NCI-H2227 (cell line): ENCODE data around the gene CA6.
"Not testable (repeated sequence)": the region's sequence is repeated elsewhere in the genome, so short reads cannot be mapped to it uniquely, and the experiment has no call there.

Experiments used
- DNase-seq: peaks from one replicate; lab custom pipeline; 2025; ENCODE audit not compliant: unreplicated experiment; lab: John Stamatoyannopoulos, UW

CA6 gene

DNA sequence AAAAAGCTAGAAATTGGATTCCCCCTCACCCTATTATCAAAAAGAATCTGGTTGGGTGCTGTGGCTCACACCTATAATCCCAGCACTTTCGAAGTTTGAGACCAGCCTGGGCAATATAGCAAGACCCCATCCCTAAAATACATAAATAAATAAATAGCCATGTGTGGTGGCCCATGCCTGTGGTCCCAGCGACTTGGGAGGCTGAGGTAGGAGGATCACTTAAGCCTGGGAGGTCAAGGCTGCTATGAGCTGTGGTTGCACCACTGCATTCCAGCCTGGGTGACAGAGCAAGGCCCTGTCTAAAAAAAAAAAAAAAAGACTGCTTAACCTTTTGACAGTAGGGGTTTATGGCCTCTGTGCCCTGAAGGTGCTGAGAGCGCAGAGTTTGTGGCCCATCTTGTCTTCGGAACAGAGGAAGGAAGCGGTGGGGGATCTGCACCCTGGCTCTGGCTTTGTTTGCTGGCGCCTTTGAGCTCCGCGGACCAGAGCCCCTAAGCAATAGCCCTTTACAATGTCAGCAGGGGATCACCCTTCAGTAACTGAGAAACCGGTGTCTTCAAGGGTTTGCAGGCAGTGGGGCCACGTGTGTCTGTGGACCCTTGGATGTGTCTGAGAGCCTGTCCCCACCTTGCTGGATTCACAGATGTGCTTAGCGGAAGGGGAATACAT, 58.5 kb downstream of the CA6 start:
- no peak for DNase-seq

DNA sequence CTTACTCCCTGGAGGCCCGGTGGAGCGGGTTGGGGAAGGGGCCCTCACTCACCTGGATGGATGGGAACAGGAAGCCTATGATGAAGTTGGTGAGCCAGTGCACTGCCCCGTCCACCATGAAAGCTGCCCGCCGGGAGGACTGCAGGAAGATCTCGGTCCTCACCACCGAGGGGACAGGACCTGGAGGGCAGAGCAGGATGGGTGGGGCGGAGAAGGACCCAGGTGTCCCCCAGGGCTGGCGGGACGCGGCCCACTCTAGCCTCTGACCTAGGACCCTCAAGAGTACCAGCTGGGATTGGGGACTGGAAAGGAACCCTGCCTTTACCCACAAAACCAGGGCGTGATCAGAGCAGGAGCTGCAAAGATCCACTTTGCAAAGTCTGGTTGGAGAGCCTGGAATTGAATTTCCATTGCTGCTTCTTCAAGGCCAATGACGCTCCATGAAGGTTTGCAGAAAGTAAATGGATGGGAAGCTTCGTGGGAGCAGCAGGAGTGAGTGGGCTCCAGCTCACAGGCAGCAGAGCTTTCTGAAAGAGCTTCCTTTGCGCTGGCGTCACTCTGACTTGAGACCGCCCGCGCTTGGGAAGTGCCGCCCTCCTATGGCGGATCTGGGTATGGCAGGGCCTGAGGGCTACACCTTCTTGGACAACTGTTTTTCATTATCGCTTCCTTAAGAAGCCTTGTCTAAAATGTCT, 59.2 kb downstream of the CA6 start:
- DNase-seq: peak; percentile 10

DNA sequence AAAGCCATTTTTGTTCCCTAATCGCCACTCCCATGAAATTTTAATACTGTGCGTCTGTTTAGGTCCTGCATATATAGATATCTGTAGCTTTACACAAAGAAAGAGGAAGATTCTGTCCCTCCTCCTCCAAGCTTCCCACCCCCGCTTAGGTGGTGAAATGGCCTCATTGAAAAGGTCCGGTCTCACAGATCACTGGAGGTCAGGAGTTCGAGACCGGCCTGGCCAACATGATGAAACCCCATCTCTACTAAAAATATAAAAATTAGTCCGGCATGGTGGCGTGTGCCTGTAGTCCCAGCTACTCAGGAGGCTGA, 59.7 kb downstream of the CA6 start:
- DNase-seq: no peak

DNA sequence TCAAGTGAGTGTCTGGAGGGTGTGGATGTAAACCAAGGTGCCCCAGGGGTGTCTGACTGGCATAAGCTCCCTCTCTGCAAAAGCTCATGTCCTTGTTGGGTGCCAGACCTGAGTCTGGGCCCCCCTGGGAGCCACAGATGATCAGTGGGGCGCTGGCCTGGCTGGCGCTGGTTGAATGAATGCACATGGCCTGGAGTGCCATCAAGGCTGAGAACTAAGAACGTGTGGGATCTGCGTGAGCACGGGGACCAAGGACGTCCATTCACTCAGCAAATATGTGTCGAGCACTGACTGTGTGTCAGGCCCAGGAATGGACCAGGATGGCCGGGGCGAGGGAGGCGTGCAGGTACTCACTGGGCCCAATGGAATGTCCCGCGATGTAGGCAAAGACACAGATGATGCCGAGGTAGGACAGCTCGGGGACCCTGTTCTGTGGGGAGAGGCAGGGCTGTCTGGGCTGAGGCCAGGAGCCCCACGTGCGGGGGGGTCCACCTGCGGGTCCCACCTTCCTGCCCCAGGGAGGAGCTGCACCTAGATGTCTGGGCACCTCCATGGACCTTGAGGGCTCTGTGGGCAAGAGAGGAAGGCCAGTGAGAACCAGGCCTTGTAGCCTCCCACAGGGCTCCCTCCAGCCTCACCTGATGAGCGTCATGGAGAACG, 61.4 kb downstream of the CA6 start:
- no peak for DNase-seq

DNA sequence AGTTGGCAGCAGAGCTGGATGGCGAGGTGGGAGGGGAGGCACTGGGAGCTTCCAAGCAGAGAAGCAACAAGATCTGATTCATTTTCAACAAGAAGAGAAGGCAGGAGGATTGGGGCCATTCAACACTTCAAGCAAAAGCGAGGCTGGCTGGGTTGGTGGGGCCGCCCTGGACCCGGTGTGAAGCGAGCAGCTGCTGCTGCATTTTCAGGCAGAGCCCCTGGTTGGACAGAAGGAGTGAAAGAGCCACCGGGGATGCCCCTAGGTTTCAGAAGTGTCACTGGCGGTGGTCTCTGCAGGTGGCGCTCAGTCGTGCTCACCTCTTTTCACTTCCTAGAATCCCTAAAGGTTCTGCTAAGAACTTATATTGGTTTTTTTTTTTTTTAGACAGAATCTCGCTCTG, 62.6 kb downstream of the CA6 start:
- no peak for DNase-seq

DNA sequence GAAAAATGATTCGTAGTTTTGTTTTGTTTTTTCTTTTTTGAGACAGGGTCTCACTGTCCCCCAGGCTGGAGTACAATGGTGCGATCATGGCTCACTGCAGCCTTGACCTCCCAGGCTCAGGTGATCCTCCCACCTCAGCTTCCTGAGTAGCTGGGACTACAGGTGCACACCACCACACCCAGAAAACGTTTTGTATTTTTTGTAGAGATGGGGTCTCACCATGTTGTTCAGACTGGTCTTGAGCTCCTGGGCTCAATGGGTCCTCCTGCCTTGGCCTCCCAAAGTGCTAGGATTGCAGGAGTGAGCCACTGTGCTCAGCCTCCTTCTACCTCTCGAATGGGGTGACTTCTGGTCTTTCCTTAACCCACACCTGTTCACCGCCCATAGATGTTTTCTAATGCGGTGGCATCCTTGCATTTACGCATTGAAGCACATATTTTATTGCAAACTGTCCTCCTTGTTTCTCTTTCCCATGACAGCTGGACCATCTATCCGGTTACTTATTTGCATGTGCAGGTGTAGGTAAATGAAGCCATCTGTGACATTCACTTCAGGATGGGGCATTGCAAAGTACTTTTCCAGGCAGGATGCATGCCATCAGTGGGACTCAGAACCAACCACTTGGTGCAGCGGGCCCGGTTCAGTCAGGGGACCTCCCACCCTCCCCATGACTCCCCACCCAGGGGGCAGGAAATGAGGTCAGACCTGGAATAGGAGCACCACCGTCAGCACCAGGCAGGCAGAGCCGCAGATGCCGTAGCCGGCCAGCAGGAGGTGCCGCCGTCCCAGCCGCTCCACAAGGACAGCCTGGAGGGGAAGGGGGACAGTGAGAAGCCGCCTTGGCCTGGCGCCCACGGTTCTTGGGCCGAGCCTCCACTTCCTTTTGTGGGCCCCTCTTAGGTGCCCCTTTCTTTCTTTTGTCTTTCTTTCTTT, 64.0 kb downstream of the CA6 start:
- DNase-seq: no peak

DNA sequence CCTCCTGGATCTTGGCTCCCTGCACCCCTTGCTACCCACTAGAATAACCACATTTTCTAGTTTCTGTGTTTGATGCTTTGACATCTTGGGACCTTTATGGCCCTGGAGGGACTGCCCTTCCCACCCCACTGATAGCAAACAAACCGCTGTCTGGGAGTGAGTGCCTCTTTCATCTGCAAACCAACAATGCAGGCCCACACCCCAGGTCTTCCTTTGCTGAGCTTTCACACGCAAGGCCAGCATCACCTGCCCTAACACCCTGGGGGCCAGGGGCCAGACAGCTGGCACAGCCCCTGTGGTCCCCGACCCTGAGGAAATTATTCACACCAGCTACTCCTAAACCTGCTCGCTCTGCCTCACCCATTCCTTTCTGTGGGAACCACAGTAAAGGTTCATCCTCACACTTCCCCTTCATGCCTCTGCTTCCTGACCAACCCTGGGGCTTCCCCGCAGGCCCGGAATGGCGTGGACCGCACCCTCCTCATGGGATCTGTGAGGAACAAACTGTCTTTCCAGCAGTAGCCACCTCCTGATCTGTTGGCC, 65.2 kb downstream of the CA6 start:
- no peak for DNase-seq

DNA sequence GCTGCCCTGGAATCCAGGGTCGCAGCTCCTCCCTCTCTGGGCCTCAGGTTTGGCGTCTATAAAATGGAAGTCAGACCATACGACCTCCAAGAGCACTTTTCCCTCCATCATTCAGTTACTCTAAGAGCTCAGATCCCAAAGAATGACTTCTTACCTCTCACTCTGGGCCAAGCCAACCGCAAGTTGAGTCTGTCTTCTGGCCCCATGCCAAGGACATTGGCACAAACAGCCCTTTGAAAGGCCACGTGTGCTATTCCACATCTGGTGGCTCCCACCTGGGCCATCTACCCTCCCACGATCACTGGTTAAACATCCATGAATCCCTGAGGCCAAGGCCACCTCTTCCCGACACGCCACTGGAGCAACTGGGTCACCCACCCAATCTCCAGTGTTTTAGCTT, 68.2 kb downstream of the CA6 start:
- DNase-seq: no peak

DNA sequence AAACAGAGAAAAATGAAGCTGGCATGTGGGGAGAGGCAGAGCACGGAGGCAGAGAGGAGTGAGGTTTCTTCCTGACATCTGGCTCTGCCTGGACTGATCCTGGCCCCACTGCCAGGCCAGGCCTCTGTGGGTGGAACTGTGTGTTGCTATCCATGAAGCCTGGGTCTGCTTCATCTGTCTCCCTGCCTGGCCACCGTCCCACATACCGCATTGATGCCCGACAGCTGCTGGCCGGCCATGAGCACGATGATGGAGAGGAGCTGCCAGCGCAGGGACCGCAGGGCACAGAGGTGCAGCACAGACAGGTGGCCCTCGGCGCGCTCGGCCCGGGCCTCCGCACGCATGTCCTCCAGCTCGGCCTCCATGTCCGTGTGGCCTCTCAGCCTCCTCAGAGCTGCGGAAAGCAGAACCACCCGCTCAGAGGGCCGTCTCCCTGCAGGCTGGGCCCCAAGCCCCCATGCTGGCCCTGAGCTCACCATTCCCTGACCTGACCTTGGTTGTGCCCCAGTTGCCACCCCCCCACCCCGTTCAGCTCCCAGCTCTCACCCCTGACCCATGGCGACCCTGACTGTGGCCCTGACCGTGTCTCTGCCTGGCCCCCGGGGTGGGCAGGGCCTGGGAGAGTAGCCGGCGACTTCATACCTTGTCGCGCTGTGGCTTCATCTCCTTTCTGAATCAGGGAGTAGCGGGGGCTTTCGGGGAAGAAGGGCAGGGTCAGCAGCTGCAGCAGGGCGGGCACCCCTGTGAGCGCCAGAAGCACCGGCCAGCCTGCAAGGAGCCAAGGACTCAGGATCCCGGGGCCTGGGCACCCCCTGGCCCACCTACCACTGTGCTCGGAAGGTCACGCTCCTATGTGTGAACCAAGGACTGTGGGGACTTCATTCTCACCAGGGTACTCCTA, 69.1 kb downstream of the CA6 start:
- no peak for DNase-seq

DNA sequence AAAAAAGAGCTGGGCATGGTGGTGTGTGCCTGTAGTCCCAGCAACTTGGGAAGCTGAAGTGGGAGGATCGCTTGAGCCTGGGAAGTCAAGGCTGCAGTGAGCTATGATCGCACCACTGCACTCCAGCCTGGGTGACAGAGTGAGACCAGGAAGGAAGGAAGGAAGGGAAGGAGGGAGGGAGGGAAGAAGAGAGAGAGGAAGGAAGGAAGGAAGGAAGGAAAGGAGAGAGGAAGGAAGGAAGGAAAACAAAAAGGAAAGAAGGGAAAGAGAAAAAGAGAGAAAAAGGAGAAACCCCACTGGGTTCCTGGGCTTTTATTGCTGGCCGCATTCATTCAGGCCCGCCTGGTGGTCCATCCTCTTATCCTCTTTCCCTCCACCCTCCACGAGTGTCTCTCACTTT, 70.8 kb downstream of the CA6 start:
- no peak for DNase-seq

DNA sequence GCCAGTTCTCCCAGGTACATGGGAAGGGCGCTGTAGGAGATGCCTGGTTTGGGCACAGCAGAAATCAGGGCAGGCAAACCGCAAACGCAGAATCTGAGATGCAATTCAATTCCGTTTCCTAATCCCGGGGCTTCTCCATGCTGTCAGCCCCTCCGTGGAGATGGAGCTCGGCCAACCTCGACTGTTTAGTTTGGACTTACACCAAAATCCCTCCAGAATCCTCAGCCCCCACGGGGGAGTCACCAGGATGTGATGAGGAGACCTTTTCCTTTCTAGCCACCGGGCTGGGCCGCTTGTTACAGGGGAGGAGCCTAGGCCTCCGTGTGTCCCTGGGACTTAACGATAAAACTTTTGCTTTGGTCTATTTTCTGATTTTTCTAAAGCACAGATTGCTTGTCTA, 72.7 kb downstream of the CA6 start:
- no peak for DNase-seq

DNA sequence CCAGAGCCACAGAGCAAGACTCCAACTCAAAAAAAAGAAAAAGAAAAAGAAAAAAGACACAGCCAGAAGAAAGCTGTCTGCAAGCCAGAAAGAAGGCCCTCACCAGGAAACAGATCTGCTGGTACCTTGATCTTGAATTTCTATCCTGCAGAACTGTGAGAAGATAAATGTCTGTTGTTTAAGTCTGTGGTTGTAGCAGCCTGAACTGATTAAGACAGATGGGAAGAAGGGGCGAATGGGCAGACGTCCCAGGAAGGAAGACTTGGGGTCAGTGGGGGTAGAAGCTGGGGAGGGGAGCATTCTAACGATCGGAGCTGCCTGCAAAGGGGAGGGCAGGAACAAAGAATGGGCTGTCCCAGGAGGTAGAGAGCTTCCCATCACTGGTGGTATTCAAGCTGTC, 74.2 kb downstream of the CA6 start:
- DNase-seq: no peak

DNA sequence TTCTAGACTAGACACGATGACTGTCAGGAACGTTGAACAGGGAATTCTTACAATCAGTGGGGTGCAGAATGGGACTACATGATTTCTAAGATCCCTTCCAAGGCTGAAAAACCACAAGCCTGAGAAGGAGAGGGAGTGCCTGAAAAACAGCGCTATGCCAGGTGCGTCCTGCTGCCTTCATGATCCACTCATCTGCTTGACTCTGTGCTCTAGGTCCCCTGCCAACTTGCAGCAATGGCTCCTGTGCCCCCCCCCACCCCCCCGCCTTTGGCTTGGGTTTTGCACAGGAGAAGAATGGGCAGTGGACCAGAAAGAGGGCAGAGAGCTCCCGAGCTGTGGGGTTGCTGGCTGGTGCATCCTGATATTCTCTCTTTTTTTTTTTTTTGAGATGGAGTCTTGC, 74.6 kb downstream of the CA6 start:
- no peak for DNase-seq

DNA sequence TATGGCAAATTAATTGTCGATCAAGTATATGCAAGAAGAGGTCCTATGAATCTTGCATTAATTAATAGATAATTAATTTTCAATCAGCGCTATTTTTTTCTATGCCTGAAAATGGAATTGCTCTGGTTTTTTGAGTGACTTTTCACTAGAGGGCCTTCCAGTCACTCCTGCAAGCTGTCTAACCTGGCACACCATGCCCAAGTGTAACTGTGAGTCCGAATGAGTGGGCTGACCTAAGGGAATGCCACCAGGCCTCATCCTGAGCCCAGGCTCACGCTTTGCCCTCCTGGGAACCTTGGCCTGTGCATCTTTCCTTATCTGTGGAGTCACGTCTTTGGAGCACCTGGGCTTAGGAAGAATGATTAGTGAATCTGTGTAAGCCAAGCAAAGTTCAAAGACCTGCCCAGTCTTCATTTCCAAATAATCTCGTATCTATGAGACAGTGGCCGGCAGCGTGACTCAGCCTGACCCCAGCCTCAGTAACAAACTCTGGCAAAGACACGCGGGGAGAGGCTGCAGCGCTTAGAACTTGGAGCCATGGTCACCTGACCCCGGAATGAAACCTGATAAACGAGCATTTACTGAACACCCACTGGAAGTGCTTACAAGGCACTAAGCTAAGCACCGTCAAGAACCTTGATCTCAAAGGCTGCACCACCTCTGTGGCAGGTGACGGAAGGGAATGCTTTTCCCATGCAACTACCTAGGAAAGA, 76.5 kb downstream of the CA6 start:
- not testable (repeated sequence) for DNase-seq

DNA sequence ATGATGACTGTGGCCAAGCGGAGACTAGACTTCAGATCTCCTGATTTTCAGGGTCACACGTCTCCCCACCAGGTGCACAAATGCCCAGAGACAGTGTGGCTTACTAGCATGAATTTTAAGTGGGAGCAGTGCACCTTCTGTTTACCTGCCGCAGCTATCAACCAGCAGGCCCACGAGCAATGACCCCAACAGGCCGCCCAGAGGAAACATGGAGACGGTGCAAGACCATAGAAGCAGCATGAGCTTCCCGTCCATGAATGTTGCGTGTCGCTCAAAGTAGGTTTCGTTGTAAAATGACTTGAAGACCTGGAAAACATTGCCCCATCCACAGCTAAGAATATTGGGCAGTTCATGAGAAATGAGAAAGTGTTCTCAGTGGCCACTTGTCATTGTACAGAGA, 77.1 kb downstream of the CA6 start:
- DNase-seq: no peak
